CD14-positive monocyte (primary cell): ENCODE data around the gene TTC33. TPM values are rescaled to one million over a fixed set of nuclear protein-coding genes. Genes with fewer than 3 reads are reported as not detected.

Source experiments
- DNase-seq, 3 donors: peaks; one replicate each; pipeline ENCODE4 v3.0.0-alpha.2; 2011 to 2022
- H2AFZ ChIP-seq: 2 replicates; pipeline ENCODE4 v1.6.0; 2012; ENCODE audit warnings: mild to moderate bottlenecking, low read depth, low read length, inconsistent platforms; ENCODE audit not compliant: insufficient read depth, poor library complexity, severe bottlenecking
- H3K27ac ChIP-seq, 2 donors: 1 replicate in 1 of 2; 2 replicates in 1 of 2; pipeline ENCODE4 v1.5.1; 2012 to 2013; ENCODE audit warnings: low read length in 2 of 2, control low read depth in 1 of 2, inconsistent platforms in 1 of 2, low read depth in 1 of 2, mild to moderate bottlenecking in 1 of 2
- H3K27me3 ChIP-seq, 2 donors: one replicate each; pipeline versions ENCODE4 v1.6.0 to v1.6.1; 2011 to 2013; ENCODE audit warnings: low read length in 2 of 2; ENCODE audit not compliant: control insufficient read depth in 2 of 2, insufficient read depth in 2 of 2
- H3K36me3 ChIP-seq, 2 donors: replicated peaks in 1 of 2; 1 replicate in 1 of 2; 2 replicates in 1 of 2; pipeline versions ENCODE4 v1.5.1 to v1.6.1; 2012 to 2013; ENCODE audit warnings: low read length in 2 of 2, control low read depth in 1 of 2, inconsistent platforms in 1 of 2, mild to moderate bottlenecking in 1 of 2; ENCODE audit not compliant: insufficient read depth in 2 of 2, control insufficient read depth in 1 of 2
- H3K4me1 ChIP-seq, 2 donors: 1 replicate in 1 of 2; 2 replicates in 1 of 2; pipeline versions ENCODE4 v1.5.1 to v1.6.1; 2012 to 2013; ENCODE audit warnings: low read length in 2 of 2, control low read depth in 1 of 2, inconsistent platforms in 1 of 2, mild to moderate bottlenecking in 1 of 2, moderate library complexity in 1 of 2; ENCODE audit not compliant: insufficient read depth in 2 of 2, control insufficient read depth in 1 of 2
- H3K4me2 ChIP-seq: replicated peaks from 2 replicates; pipeline ENCODE3; 2012; ENCODE audit warnings: low read length, moderate library complexity, mild to moderate bottlenecking; ENCODE audit not compliant: poor library complexity, severe bottlenecking; ENCODE audit errors: extremely low read depth
- H3K4me3 ChIP-seq, 3 experiments: fragments of 200-600 bp in 1 of 3; sonication (generic) in 1 of 3; replicated peaks in 1 of 3; 1 replicate in 2 of 3; 2 replicates in 1 of 3; pipeline ENCODE4 v1.5.1; 2011 to 2013; ENCODE audit warnings: low read length in 3 of 3, mild to moderate bottlenecking in 3 of 3, control low read depth in 2 of 3, low read depth in 2 of 3, inconsistent platforms in 1 of 3, moderate library complexity in 1 of 3
- H3K79me2 ChIP-seq: 2 replicates; pipeline ENCODE4 v1.6.0; 2012; ENCODE audit warnings: mild to moderate bottlenecking, control low read depth, inconsistent platforms, low read length, moderate library complexity; ENCODE audit not compliant: insufficient read depth
- H3K9ac ChIP-seq: 2 replicates; pipeline ENCODE4 v1.6.0; 2017; ENCODE audit warnings: low read length, mild to moderate bottlenecking; ENCODE audit not compliant: insufficient read depth, poor library complexity, severe bottlenecking
- H3K9me3 ChIP-seq, 2 donors: replicated peaks in 1 of 2; 1 replicate in 1 of 2; 2 replicates in 1 of 2; pipeline versions ENCODE4 v1.5.1 to v1.6.1; 2012 to 2013; ENCODE audit warnings: low read length in 2 of 2, control low read depth in 1 of 2; ENCODE audit not compliant: control insufficient read depth in 1 of 2, insufficient read depth in 1 of 2
- H4K20me1 ChIP-seq: 2 replicates; pipeline ENCODE4 v1.6.0; 2012; ENCODE audit warnings: mild to moderate bottlenecking, low read length, control low read depth, moderate library complexity; ENCODE audit not compliant: insufficient read depth
- H3K27ac Mint-ChIP-seq, 7 donors: one replicate each; pipeline ENCODE4 v1.8.0; 2020; ENCODE audit warnings: mild to moderate bottlenecking in 7 of 7, mixed read lengths in 7 of 7, moderate library complexity in 6 of 7, inconsistent platforms in 2 of 7
- H3K27me3 Mint-ChIP-seq, 3 donors: one replicate each; pipeline ENCODE4 v1.8.0; 2021 to 2022; ENCODE audit warnings: low read depth in 3 of 3, mild to moderate bottlenecking in 3 of 3, mixed read lengths in 3 of 3, moderate library complexity in 3 of 3, inconsistent platforms in 1 of 3
- H3K36me3 Mint-ChIP-seq, 2 donors: one replicate each; pipeline ENCODE4 v1.8.0; 2020; ENCODE audit warnings: mixed read lengths in 2 of 2, inconsistent platforms in 1 of 2, mild to moderate bottlenecking in 1 of 2
- H3K4me1 Mint-ChIP-seq: one replicate; pipeline ENCODE4 v1.8.0; 2020; ENCODE audit warnings: mild to moderate bottlenecking, mixed read lengths
- H3K4me3 Mint-ChIP-seq, 2 donors: one replicate each; pipeline ENCODE4 v1.8.0; 2020; ENCODE audit warnings: mild to moderate bottlenecking in 2 of 2, mixed read lengths in 2 of 2, moderate library complexity in 1 of 2
- H3K9me3 Mint-ChIP-seq, 7 donors: one replicate each; pipeline ENCODE4 v1.8.0; 2020 to 2022; ENCODE audit warnings: mixed read lengths in 7 of 7, mild to moderate bottlenecking in 6 of 7, moderate library complexity in 6 of 7, inconsistent platforms in 2 of 7
- CTCF ChIP-seq: fragments of 200-600 bp; IDR thresholded peaks from one replicate; pipeline ENCODE4 v1.8.0; 2022; ENCODE audit warnings: antibody characterized with exemption, mild to moderate bottlenecking
- WGBS: methylation state at CpG from one replicate; pipeline ENCODE4 v1.1.5; 2013; ENCODE audit warnings: missing lambda C conversion rate; ENCODE audit not compliant: insufficient coverage; 5-methylcytosine and 5-hydroxymethylcytosine counted together
- intact Hi-C, 2 donors: fragments of 100-400 bp; cut with micrococcal nuclease; formaldehyde crosslinking; loops; one replicate each; pipeline versions ENCODE4 v1.15.0 to v1.15.1; 2023
- polyA plus RNA-seq, 3 donors: library from polyadenylated mRNA; depleted of rRNA in 1 of 3; unstranded in 2 of 3; stranded (reverse) in 1 of 3; fragments of 300-500 nt in 2 of 3; fragments of >200 nt in 1 of 3; fragmentation: Illumina TruSeq in 2 of 3; gene quantifications; 1 replicate in 2 of 3; 2 replicates in 1 of 3; pipeline ENCODE4 v1.2.3, GENCODE V29; 2012 to 2021

TTC33 gene
- polyA plus RNA-seq, 3 donors, result 1.5 to 11.7 (median 9.4) TPM

- no peak overlapping the region for H3K27ac ChIP-seq
- no peaks in the 10 kb centered on the region for H4K20me1 ChIP-seq
- no peak for TF ChIP-seq CTCF
- no peak overlapping the region for H3K4me2 ChIP-seq
- H3K4me1 ChIP-seq, result no peaks in the 10 kb centered on the region
- intact Hi-C loops, result no loop called here
- no peak overlapping the region for H3K9ac ChIP-seq
- Mint-ChIP-seq H3K9me3 (peaks cover 3 to 19% (median 8%) of the 10 kb centered on the region in 7 donors), H3K4me3 (no peak overlapping the region), H3K27me3 (peaks cover 0 to 2% (median 0%) of the 10 kb centered on the region in 3 donors), H3K36me3 (peaks cover 1 to 5% of the 10 kb centered on the region in 2 donors), H3K4me1 (no peaks in the 10 kb centered on the region), H3K27ac (no peak overlapping the region)
- no peaks in the 10 kb centered on the region for H3K27me3 ChIP-seq
- H3K9me3 ChIP-seq, result no peaks in the 10 kb centered on the region
- no peak overlapping the region for H2AFZ ChIP-seq
- no peaks in the 10 kb centered on the region for H3K79me2 ChIP-seq
- DNase-seq, result no peak
- no peaks in the 10 kb centered on the region for H3K36me3 ChIP-seq
- no peak overlapping the region for H3K4me3 ChIP-seq
- 100% methylated on average over 2 of the region's 3 CpGs for WGBS
These were observed 280.2 kb downstream of the TTC33 start for GRCh38 chr5:40475561-40475960.

- no peak for DNase-seq
- Mint-ChIP-seq H3K36me3 (peaks cover 1 to 5% of the 10 kb centered on the region in 2 donors), H3K9me3 (peaks cover 6 to 25% (median 9%) of the 10 kb centered on the region in 7 donors), H3K4me3 (no peak overlapping the region), H3K27ac (no peak overlapping the region), H3K4me1 (no peaks in the 10 kb centered on the region), H3K27me3 (no peaks in the 10 kb centered on the region)
- Histone ChIP-seq H3K4me1 (no peaks in the 10 kb centered on the region), H3K27ac (no peak overlapping the region), H4K20me1 (no peaks in the 10 kb centered on the region), H3K4me3 (no peak overlapping the region), H3K4me2 (no peak overlapping the region), H3K27me3 (no peaks in the 10 kb centered on the region), H3K9ac (no peak overlapping the region), H2AFZ (no peak overlapping the region), H3K36me3 (no peaks in the 10 kb centered on the region), H3K79me2 (no peaks in the 10 kb centered on the region), H3K9me3 (no peaks in the 10 kb centered on the region)
- no peak for TF ChIP-seq CTCF
- intact Hi-C loops, result no loop called here
- no CpG with 5 or more reads among the region's 2 CpGs for WGBS
These were observed 281.5 kb downstream of the TTC33 start for GRCh38 chr5:40474250-40474649.
